ENCODE results near the gene MAP3K3.

GRCh38 chr17:63722403-63722802 is 100.2 kb downstream of the MAP3K3 start:
- TF ChIP-seq CTCF (IDR thresholded peaks at IDR 0.05; ENCODE audit: insufficient read depth, low read length) = no peak
- no peak for TF ChIP-seq REST (IDR thresholded peaks at IDR 0.05; ENCODE audit: insufficient replicate concordance, low read depth)
- TF ChIP-seq POLR2AphosphoS5 (IDR thresholded peaks at IDR 0.05; ENCODE audit: low read depth) = no peak

Data from HL-60 (cell line).